Measurements from ENCODE around the gene PEAK1. TPM values are rescaled to one million over a fixed set of nuclear protein-coding genes. Genes with fewer than 3 reads are reported as not detected.

Gene PEAK1
- total and polyA plus RNA-seq, 2 donors (not counting 1 experiment from before 2014, with no cell fraction given): 61.0 to 91.8 TPM

GRCh38 chr15:77053709-77054108, 366.2 kb downstream of the PEAK1 start:
- H3K27ac ChIP-seq (ENCODE audit: insufficient read depth, low read length): no peak overlapping the region
- H3K9ac ChIP-seq (ENCODE audit: insufficient read depth, low read length): no peak overlapping the region
- H2AFZ ChIP-seq (ENCODE audit: low read length): no peak overlapping the region
- H3K4me2 ChIP-seq (ENCODE audit: extremely low read depth, insufficient read depth, low read length): no peak overlapping the region
- H3K4me1 ChIP-seq (ENCODE audit: control insufficient read depth, extremely low read depth, insufficient read depth, low read length): no peaks in the 10 kb centered on the region
- H3K27me3 ChIP-seq (ENCODE audit: control insufficient read depth, insufficient read depth, low read length): no peaks in the 10 kb centered on the region
- H3K36me3 ChIP-seq (ENCODE audit: control insufficient read depth, insufficient read depth, low read length): peaks cover 3% of the 10 kb centered on the region
- no peak for DNase-seq (ENCODE audit: low read depth in 2 of 2)
- no peaks in the 10 kb centered on the region for H3K9me3 ChIP-seq (ENCODE audit: control insufficient read depth, insufficient read depth, low read depth, low read length)
- H3K79me2 ChIP-seq (ENCODE audit: control insufficient read depth, insufficient read depth, low read length): peaks cover 7% of the 10 kb centered on the region
- no peak overlapping the region for H3K4me3 ChIP-seq (replicated peaks in 1 of 4; ENCODE audit: control extremely low read depth in 1 of 4, insufficient read depth in 1 of 4, low read depth in 3 of 4, low read length in 4 of 4)
- no peaks in the 10 kb centered on the region for H4K20me1 ChIP-seq (ENCODE audit: control insufficient read depth, extremely low read depth, insufficient read depth, low read length)
- TF ChIP-seq, protein P1, sequence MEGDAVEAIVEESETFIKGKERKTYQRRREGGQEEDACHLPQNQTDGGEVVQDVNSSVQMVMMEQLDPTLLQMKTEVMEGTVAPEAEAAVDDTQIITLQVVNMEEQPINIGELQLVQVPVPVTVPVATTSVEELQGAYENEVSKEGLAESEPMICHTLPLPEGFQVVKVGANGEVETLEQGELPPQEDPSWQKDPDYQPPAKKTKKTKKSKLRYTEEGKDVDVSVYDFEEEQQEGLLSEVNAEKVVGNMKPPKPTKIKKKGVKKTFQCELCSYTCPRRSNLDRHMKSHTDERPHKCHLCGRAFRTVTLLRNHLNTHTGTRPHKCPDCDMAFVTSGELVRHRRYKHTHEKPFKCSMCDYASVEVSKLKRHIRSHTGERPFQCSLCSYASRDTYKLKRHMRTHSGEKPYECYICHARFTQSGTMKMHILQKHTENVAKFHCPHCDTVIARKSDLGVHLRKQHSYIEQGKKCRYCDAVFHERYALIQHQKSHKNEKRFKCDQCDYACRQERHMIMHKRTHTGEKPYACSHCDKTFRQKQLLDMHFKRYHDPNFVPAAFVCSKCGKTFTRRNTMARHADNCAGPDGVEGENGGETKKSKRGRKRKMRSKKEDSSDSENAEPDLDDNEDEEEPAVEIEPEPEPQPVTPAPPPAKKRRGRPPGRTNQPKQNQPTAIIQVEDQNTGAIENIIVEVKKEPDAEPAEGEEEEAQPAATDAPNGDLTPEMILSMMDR (conservative IDR thresholded peaks at IDR 0.05 in 1 of 2, IDR thresholded peaks at IDR 0.05 in 1 of 2; ENCODE audit: low read depth in 1 of 2, low read length in 2 of 2): no peak
- no peak for TF ChIP-seq EZH2 (IDR thresholded peaks at IDR 0.05; ENCODE audit: low read length, missing control alignments)

DNA sequence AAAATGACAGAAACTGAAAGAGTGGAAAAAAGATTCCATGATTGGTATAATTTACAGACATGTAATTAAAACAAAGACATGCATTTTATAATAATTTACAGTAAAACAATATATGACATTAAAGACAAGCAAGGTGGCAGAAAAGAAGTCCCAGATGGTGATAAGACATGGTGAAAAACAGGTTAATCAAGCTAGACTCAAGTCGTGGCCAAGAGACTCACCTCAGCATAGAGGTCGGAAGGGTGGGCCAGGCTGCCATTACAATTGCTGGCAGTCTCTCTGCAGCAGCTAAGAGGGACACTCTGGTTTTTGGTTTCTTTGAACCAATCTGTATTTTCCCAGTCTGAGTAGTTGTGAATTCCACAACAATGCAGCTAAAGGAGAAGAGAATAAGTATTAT, 367.3 kb downstream of the PEAK1 start:
- Histone ChIP-seq H3K4me1 (ENCODE audit: control insufficient read depth, extremely low read depth, insufficient read depth, low read length) (no peaks in the 10 kb centered on the region), H3K4me3 (replicated peaks in 1 of 4; ENCODE audit: control extremely low read depth in 1 of 4, insufficient read depth in 1 of 4, low read depth in 3 of 4, low read length in 4 of 4) (no peak overlapping the region), H2AFZ (ENCODE audit: low read length) (no peak overlapping the region), H3K9me3 (ENCODE audit: control insufficient read depth, insufficient read depth, low read depth, low read length) (no peaks in the 10 kb centered on the region), H3K27ac (ENCODE audit: insufficient read depth, low read length) (no peak overlapping the region), H3K9ac (ENCODE audit: insufficient read depth, low read length) (no peak overlapping the region), H3K27me3 (ENCODE audit: control insufficient read depth, insufficient read depth, low read length) (no peaks in the 10 kb centered on the region), H3K79me2 (ENCODE audit: control insufficient read depth, insufficient read depth, low read length) (peaks cover under 1% of the 10 kb centered on the region), H3K36me3 (ENCODE audit: control insufficient read depth, insufficient read depth, low read length) (peaks cover 3% of the 10 kb centered on the region), H3K4me2 (ENCODE audit: extremely low read depth, insufficient read depth, low read length) (no peak overlapping the region), H4K20me1 (ENCODE audit: control insufficient read depth, extremely low read depth, insufficient read depth, low read length) (peaks cover 1% of the 10 kb centered on the region)
- no peak for DNase-seq (ENCODE audit: low read depth in 2 of 2)
- TF ChIP-seq, protein P1 (conservative IDR thresholded peaks at IDR 0.05 in 1 of 2, IDR thresholded peaks at IDR 0.05 in 1 of 2; ENCODE audit: low read depth in 1 of 2, low read length in 2 of 2): no peak
- no peak for TF ChIP-seq EZH2 (IDR thresholded peaks at IDR 0.05; ENCODE audit: low read length, missing control alignments)

Other genes starting within 250 kb of the PEAK1 start
- 23.6 and 26.3 TPM in 2 replicates for gene HMG20A, start 784 bp upstream of the PEAK1 start, total RNA-seq
- gene HMG20A, start 784 bp upstream of the PEAK1 start, polyA plus RNA-seq: 33.3 and 38.0 TPM in 2 replicates
- not detected in 2 replicates for gene LINGO1, start 212.8 kb upstream of the PEAK1 start, total RNA-seq
- gene LINGO1, start 212.8 kb upstream of the PEAK1 start, polyA plus RNA-seq: 0.05 TPM in 1 of 2 replicates, not detected in the other

Measured in fibroblast of lung (primary cell).